ENCODE results near the gene GDF3.
"Not testable (repeated sequence)": the region's sequence is repeated elsewhere in the genome, so short reads cannot be mapped to it uniquely, and the experiment has no call there.

Gene GDF3

DNA sequence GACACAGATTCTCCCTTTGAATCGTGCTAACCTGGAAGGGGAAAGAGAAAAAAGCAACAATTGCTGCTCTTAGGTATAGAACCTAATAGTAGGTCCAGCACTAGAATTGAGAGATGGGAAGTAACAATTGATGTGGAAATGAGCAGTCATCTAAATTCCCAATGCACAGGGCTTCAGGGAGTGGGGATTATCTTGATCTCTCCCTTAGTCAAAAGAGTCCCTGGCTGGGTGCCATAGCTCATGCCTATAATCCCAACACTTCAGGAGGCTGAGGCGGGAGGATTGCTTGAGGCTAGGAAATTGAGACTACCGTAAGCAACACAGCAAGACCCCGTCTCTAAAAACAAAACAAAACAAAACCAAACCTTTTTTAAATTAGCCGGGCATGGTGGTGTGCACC lies 33.8 kb downstream of the GDF3 start:
- no peaks in the 10 kb centered on the region for H3K27me3 ChIP-seq (ENCODE audit: control insufficient read depth, insufficient read depth, low read length)
- no peak overlapping the region for H3K4me3 ChIP-seq (ENCODE audit: low read depth, low read length)
- H3K9ac ChIP-seq (ENCODE audit: low read depth, low read length), result no peak overlapping the region
- H3K9me3 ChIP-seq (ENCODE audit: control insufficient read depth, insufficient read depth, low read length), result no peaks in the 10 kb centered on the region
- H3K36me3 ChIP-seq (ENCODE audit: control insufficient read depth, insufficient read depth, low read length), result no peaks in the 10 kb centered on the region
- no peaks in the 10 kb centered on the region for H3K4me1 ChIP-seq (ENCODE audit: control insufficient read depth, insufficient read depth, low read length)

DNA sequence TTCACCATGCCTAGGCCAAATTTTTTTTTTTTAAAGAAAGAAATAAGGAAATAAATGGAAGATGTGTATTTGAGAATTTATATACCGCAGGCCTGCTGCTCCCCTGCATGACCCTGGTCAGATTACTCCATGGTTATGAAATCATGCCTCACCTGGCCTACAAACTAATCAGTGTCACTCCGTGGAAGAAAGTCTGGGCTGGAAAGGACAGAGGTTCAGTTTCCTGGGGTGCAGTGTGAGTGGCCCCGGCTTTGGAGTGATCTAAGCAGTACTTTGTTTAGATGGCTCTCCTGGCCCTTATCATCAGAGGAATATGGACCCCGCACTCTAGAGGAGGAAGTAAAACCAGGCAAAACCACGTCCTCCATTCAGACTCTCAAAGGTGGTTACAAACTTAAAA lies 39.5 kb downstream of the GDF3 start:
- Histone ChIP-seq H3K4me3 (ENCODE audit: low read depth, low read length) (no peak overlapping the region), H3K36me3 (ENCODE audit: control insufficient read depth, insufficient read depth, low read length) (no peaks in the 10 kb centered on the region), H3K9me3 (ENCODE audit: control insufficient read depth, insufficient read depth, low read length) (no peaks in the 10 kb centered on the region), H3K4me1 (ENCODE audit: control insufficient read depth, insufficient read depth, low read length) (no peaks in the 10 kb centered on the region), H3K27me3 (ENCODE audit: control insufficient read depth, insufficient read depth, low read length) (no peaks in the 10 kb centered on the region), H3K9ac (ENCODE audit: low read depth, low read length) (no peak overlapping the region)

DNA sequence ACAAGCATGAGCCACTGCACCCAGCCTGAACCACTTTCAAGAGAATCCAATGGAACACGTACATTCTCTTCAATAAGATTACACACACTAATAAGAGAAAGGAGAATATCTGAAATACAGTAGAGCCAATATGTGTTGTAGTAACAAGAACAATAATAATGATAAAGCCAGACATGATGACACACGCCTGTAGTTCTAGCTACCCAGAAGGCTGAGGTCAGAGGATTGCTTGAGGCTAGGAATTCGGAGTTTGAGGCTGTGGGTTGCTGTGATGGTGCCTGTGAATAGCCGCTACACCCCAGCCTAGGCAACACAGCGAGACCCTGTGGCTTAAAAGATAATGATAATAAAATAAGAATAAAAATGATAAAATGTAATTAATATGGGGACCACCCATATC lies 45.5 kb downstream of the GDF3 start:
- no peaks in the 10 kb centered on the region for H3K36me3 ChIP-seq (ENCODE audit: control insufficient read depth, insufficient read depth, low read length)
- peaks cover 3% of the 10 kb centered on the region for H3K4me1 ChIP-seq (ENCODE audit: control insufficient read depth, insufficient read depth, low read length)
- H3K9me3 ChIP-seq (ENCODE audit: control insufficient read depth, insufficient read depth, low read length), result no peaks in the 10 kb centered on the region
- no peak overlapping the region for H3K4me3 ChIP-seq (ENCODE audit: low read depth, low read length)
- no peaks in the 10 kb centered on the region for H3K27me3 ChIP-seq (ENCODE audit: control insufficient read depth, insufficient read depth, low read length)
- no peak overlapping the region for H3K9ac ChIP-seq (ENCODE audit: low read depth, low read length)

DNA sequence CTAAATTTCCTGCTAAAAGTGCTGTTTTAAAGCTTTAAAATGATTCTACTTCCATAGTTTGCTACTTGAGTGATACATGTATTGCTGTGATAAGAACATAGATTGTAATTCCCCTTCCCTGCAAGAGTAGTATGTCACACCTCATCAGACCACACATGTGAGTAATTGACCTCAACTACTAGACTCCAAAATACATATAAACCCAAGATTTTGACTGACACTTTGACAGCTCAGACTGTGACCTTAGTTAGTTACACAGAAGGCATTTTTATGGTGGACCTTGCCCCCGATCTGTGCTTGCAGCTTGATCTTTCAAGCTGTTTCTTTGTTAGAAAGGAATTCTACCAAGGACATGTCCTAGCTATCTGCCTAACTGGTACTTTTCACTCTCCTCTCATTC lies 48.5 kb downstream of the GDF3 start:
- H3K9me3 ChIP-seq (ENCODE audit: control insufficient read depth, insufficient read depth, low read length), result no peaks in the 10 kb centered on the region
- H3K27me3 ChIP-seq (ENCODE audit: control insufficient read depth, insufficient read depth, low read length), result no peaks in the 10 kb centered on the region
- H3K4me3 ChIP-seq (ENCODE audit: low read depth, low read length), result no peak overlapping the region
- H3K9ac ChIP-seq (ENCODE audit: low read depth, low read length), result no peak overlapping the region
- no peaks in the 10 kb centered on the region for H3K36me3 ChIP-seq (ENCODE audit: control insufficient read depth, insufficient read depth, low read length)
- peaks cover 12% of the 10 kb centered on the region for H3K4me1 ChIP-seq (ENCODE audit: control insufficient read depth, insufficient read depth, low read length)

DNA sequence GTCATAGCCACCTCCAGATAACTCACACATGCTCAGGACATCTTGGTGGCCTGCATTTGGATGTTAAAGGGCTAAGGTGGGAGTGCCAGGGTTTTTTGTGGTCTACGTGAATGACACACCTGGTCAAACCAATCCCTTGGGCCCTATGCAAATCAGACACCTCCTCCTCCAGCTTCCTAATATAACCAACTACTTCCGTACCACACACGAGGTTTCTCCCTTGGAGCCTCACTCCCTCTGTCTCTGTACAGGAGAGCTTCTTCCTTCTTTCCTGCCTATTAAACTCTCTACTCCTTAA lies 49.4 kb downstream of the GDF3 start:
- Histone ChIP-seq H3K9ac (ENCODE audit: low read depth, low read length) (no peak overlapping the region), H3K27me3 (ENCODE audit: control insufficient read depth, insufficient read depth, low read length) (no peaks in the 10 kb centered on the region), H3K9me3 (ENCODE audit: control insufficient read depth, insufficient read depth, low read length) (no peaks in the 10 kb centered on the region), H3K4me3 (ENCODE audit: low read depth, low read length) (no peak overlapping the region), H3K36me3 (ENCODE audit: control insufficient read depth, insufficient read depth, low read length) (no peaks in the 10 kb centered on the region), H3K4me1 (ENCODE audit: control insufficient read depth, insufficient read depth, low read length) (peaks cover 14% of the 10 kb centered on the region)

DNA sequence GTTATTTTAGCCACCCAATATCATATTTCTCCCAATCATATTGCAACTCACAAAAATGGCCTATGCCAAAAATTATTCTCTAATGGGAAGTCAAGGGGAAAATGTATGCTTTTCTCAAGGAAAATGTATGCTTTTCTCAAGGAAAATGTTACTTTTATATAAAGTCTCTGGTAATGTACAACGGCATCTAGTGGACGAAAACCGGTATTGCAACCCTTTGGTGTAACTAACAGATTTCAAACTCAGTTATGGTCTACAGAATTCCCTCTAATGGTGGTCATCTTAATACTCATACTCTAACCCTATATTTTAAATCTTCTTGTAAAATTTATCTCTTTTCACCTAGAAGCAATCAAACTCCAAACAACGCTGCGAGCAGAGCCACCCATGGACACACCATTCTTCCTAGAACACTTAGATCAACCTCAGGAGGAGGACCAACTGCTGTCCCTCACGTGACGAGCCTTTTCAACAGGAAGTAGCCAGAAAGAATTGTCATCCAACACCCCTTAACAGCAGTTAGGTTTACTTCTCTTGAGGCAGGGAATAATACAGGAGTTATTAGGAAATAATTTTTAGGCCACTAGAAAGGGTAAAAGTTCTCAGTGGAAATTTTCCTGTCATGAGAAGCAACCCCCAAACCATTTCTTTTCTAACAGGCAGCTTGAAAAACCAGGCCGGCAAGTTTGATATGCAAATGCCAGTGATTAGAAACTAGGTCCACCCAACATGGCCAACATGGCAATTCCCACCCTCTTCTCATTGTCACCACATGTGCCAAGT lies 50.0 kb downstream of the GDF3 start:
- Histone ChIP-seq H3K27me3 (ENCODE audit: control insufficient read depth, insufficient read depth, low read length) (no peaks in the 10 kb centered on the region), H3K4me1 (ENCODE audit: control insufficient read depth, insufficient read depth, low read length) (peaks cover 14% of the 10 kb centered on the region), H3K9me3 (ENCODE audit: control insufficient read depth, insufficient read depth, low read length) (no peaks in the 10 kb centered on the region), H3K9ac (ENCODE audit: low read depth, low read length) (no peak overlapping the region), H3K36me3 (ENCODE audit: control insufficient read depth, insufficient read depth, low read length) (no peaks in the 10 kb centered on the region), H3K4me3 (ENCODE audit: low read depth, low read length) (no peak overlapping the region)

DNA sequence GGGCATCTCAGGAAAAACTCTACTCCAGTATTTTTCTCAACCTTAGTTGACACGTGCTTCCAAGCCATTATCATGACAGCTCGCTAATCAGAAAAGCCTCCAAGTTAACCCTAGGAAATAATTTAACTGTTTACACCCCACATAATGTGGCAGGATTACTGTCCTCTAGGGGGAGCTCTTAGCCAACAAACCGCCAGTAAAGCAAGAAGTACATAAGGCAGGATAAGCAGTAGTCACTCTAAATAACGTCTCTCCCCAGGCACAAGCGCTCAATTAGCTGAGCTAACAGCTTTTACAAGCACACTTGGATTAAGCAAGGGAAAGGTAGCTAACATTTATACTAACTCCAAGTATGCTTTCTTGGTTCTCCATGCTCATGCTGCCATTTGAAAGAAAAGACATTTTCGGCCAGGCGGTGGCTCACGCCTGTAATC lies 52.7 kb downstream of the GDF3 start:
- H3K27me3 ChIP-seq (ENCODE audit: control insufficient read depth, insufficient read depth, low read length), result no peaks in the 10 kb centered on the region
- H3K9ac ChIP-seq (ENCODE audit: low read depth, low read length), result no peak overlapping the region
- no peaks in the 10 kb centered on the region for H3K9me3 ChIP-seq (ENCODE audit: control insufficient read depth, insufficient read depth, low read length)
- no peak overlapping the region for H3K4me3 ChIP-seq (ENCODE audit: low read depth, low read length)
- H3K4me1 ChIP-seq (ENCODE audit: control insufficient read depth, insufficient read depth, low read length), result peaks cover 14% of the 10 kb centered on the region
- H3K36me3 ChIP-seq (ENCODE audit: control insufficient read depth, insufficient read depth, low read length), result no peaks in the 10 kb centered on the region

DNA sequence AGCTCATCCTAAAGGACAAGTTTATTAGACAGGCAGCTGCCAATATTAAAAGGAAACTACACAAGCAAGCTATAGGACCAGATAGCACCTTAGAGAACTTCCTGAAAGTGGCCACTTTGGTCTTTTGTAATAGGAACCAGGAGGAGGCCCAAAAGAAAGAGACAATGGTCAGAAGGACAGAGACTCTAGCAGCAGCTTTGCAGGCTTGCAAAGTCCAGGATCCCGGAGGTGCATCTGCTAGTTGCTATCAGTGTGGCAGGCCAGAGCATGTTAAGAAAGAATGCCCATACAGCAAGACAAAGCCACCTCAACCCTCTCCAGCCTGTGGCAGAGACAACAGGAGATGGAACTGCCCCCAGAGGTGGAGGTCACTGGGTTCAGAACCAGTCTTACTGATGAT lies 53.3 kb downstream of the GDF3 start:
- Histone ChIP-seq H3K27me3 (ENCODE audit: control insufficient read depth, insufficient read depth, low read length) (no peaks in the 10 kb centered on the region), H3K4me1 (ENCODE audit: control insufficient read depth, insufficient read depth, low read length) (peaks cover 19% of the 10 kb centered on the region), H3K9me3 (ENCODE audit: control insufficient read depth, insufficient read depth, low read length) (no peaks in the 10 kb centered on the region), H3K36me3 (ENCODE audit: control insufficient read depth, insufficient read depth, low read length) (no peaks in the 10 kb centered on the region), H3K9ac (ENCODE audit: low read depth, low read length) (no peak overlapping the region), H3K4me3 (ENCODE audit: low read depth, low read length) (no peak overlapping the region)

DNA sequence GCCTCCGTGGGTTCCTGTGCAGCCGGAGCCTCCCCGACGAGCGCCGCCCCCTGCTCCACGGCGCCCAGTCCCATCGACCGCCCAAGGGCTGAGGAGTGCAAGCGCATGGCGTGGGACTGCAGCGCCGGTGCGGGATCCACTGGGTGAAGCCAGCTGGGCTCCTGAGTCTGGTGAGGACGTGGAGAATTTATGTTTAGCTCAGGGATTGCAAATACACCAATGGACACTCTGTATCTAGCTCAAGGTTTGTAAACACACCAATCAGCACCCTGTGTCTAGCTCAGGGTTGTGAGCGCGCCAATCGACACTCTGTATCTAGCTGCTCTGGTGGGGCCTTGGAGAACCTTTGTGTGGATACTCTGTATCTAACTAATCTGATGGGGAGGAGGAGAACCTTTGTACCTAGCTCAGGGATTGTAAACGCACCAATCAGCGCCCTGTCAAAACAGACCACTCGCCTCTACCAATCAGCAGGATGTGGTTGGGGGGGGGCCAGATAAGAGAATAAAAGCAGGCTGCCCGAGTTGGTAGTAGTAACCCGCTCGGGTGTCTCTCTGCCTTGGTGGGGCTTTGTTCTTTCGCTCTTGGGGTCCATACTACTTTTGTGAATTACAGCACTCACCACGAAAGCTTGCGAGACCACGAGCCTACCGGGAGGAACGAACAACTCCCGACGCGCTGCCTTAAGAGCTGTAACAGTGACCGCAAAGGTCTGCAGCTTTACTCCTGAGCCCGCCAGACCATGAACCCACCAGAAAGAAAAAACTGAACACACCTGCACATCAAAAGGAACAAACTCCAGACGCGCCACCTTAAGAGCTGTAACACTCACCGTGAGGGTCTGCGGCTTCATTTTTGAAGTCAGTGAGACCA lies 55.2 kb downstream of the GDF3 start:
- peaks cover 16% of the 10 kb centered on the region for H3K4me1 ChIP-seq (ENCODE audit: control insufficient read depth, insufficient read depth, low read length)
- peak overlapping the region; percentile 14 for H3K4me3 ChIP-seq (ENCODE audit: low read depth, low read length)
- H3K36me3 ChIP-seq (ENCODE audit: control insufficient read depth, insufficient read depth, low read length); H3K9ac ChIP-seq (ENCODE audit: low read depth, low read length); H3K9me3 ChIP-seq (ENCODE audit: control insufficient read depth, insufficient read depth, low read length); H3K27me3 ChIP-seq (ENCODE audit: control insufficient read depth, insufficient read depth, low read length): not testable (repeated sequence)
